GM12878 (cell line): ENCODE data around the gene EIF1. TPM values are rescaled to one million over a fixed set of nuclear protein-coding genes. Genes with fewer than 3 reads are reported as not detected.
A peak's percentile ranks its signal among the peaks of the same experiment; 100 is the strongest.

ENCODE experiments used
- BACH1 ChIP-seq: fragments of 450-650 bp; IDR thresholded peaks from 2 replicates; pipeline ENCODE4 v1.6.1; 2017; ENCODE audit warnings: mild to moderate bottlenecking, borderline replicate concordance
- BMI1 ChIP-seq: fragments of 450-650 bp; IDR thresholded peaks from 2 replicates; pipeline ENCODE4 v1.6.1; 2016; ENCODE audit warnings: mild to moderate bottlenecking, moderate library complexity, borderline replicate concordance
- CEBPZ ChIP-seq: fragments of 150-350 bp; IDR thresholded peaks from 2 replicates; pipeline ENCODE4 v1.6.1; 2016; ENCODE audit warnings: low read depth, low read length
- CHD1 ChIP-seq: IDR thresholded peaks from 2 replicates; pipeline ENCODE4 v1.6.1; 2012; ENCODE audit warnings: low read depth, low read length, improper control_type of control experiment
- CHD4 ChIP-seq: fragments of 200-600 bp; sonication (generic); IDR thresholded peaks from 2 replicates; pipeline ENCODE4 v1.6.1; 2016; ENCODE audit warnings: mild to moderate bottlenecking
- EZH2 ChIP-seq: IDR thresholded peaks from 2 replicates; pipeline ENCODE4 v1.6.1; 2012; ENCODE audit warnings: low read depth, mild to moderate bottlenecking, control low read depth, inconsistent platforms, low read length, borderline replicate concordance; ENCODE audit not compliant: control insufficient read depth
- FOS ChIP-seq: IDR thresholded peaks from 3 replicates; pipeline ENCODE4 v1.6.1; 2011; ENCODE audit warnings: borderline replicate concordance; ENCODE audit not compliant: insufficient read length; ENCODE audit errors: extremely low read depth
- IKZF1 ChIP-seq: fragments of 450-650 bp; conservative IDR thresholded peaks from 2 replicates; pipeline ENCODE4 v1.6.1; 2017; ENCODE audit warnings: antibody characterized with exemption, mild to moderate bottlenecking
- LARP7 ChIP-seq: fragments of 450-650 bp; IDR thresholded peaks from 2 replicates; pipeline ENCODE4 v1.6.1; 2017; ENCODE audit warnings: mild to moderate bottlenecking
- MAX ChIP-seq: IDR thresholded peaks from 2 replicates; pipeline ENCODE4 v1.6.1; 2012; ENCODE audit warnings: low read depth, low read length, improper control_type of control experiment
- MEF2A ChIP-seq: IDR thresholded peaks from 2 replicates; pipeline ENCODE4 v1.6.1; 2011; ENCODE audit warnings: low read depth, mild to moderate bottlenecking, low read length, moderate library complexity; ENCODE audit not compliant: insufficient read depth
- NFYB ChIP-seq: IDR thresholded peaks from 2 replicates; pipeline ENCODE4 v1.6.1; 2011; ENCODE audit warnings: low read depth, mild to moderate bottlenecking, low read length, improper control_type of control experiment, moderate library complexity; ENCODE audit not compliant: insufficient read depth
- POU2F2 ChIP-seq: IDR thresholded peaks from 3 replicates; pipeline ENCODE4 v1.6.1; 2011; ENCODE audit warnings: low read depth, mild to moderate bottlenecking, low read length, borderline replicate concordance
- RB1 ChIP-seq: fragments of 450-650 bp; formaldehyde crosslinking; IDR thresholded peaks from 2 replicates; pipeline ENCODE4 v1.6.1; 2017; ENCODE audit warnings: mild to moderate bottlenecking, borderline replicate concordance
- RCOR1 ChIP-seq: conservative IDR thresholded peaks from 2 replicates; pipeline ENCODE4 v1.6.1; 2012; ENCODE audit warnings: low read depth, low read length, improper control_type of control experiment
- SMARCA5 ChIP-seq: fragments of 450-650 bp; IDR thresholded peaks from 2 replicates; pipeline ENCODE4 v1.6.1; 2017; ENCODE audit warnings: mild to moderate bottlenecking
- TARDBP ChIP-seq: IDR thresholded peaks from 2 replicates; pipeline ENCODE4 v1.6.1; 2016; ENCODE audit warnings: borderline replicate concordance
- WRNIP1 ChIP-seq: IDR thresholded peaks from 2 replicates; pipeline ENCODE4 v1.6.1; 2011; ENCODE audit warnings: low read depth, low read length, improper control_type of control experiment, borderline replicate concordance
- ZNF217 ChIP-seq: fragments of 450-650 bp; IDR thresholded peaks from 2 replicates; pipeline ENCODE4 v1.6.1; 2017; ENCODE audit warnings: antibody characterized with exemption, mild to moderate bottlenecking
- polyA plus RNA-seq, 11 experiments: library from polyadenylated mRNA; depleted of rRNA in 4 of 11; unstranded in 6 of 11; stranded (reverse) in 5 of 11; fragments of >200 nt; fragmentation: Nextera tagmentation in 4 of 11; fragmentation: Illumina TruSeq in 1 of 11; extraction: Ambion mirVana in 4 of 11; extraction: Trizol in 1 of 11; gene quantifications; 1 replicate in 1 of 11; 2 replicates in 10 of 11; pipeline versions ENCODE4 v1.2.1 to v1.2.3, GENCODE V29; 2011 to 2016; ENCODE audit warnings: inconsistent platforms in 2 of 11, missing spikeins in 2 of 11, low read depth in 1 of 11
- total RNA-seq, 4 experiments: library from RNA; depleted of rRNA in 3 of 4; stranded (reverse); fragments of >200 nt in 3 of 4; fragmentation: Illumina TruSeq in 1 of 4; extraction: Trizol in 1 of 4; gene quantifications; 2 replicates each; pipeline versions ENCODE4 v1.2.1 to v1.2.3, GENCODE V29; 2013 to 2021
- TF ChIP-seq, protein P1 (sequence below): fragments of 450-650 bp; IDR thresholded peaks from 2 replicates; pipeline ENCODE4 v1.6.1; 2017; ENCODE audit warnings: mild to moderate bottlenecking, low read depth, inconsistent platforms; ENCODE audit not compliant: poor library complexity, severe bottlenecking
- TF ChIP-seq, protein P2 (sequence below): IDR thresholded peaks from 2 replicates; pipeline ENCODE4 v1.6.1; 2011; ENCODE audit warnings: low read depth, mild to moderate bottlenecking, low read length, moderate library complexity, borderline replicate concordance; ENCODE audit errors: extremely low read depth
- TF ChIP-seq, protein P3 (sequence below): IDR thresholded peaks from 2 replicates; pipeline ENCODE4 v1.6.1; 2011; ENCODE audit warnings: mild to moderate bottlenecking, low read depth, low read length, moderate library complexity; ENCODE audit not compliant: insufficient replicate concordance

The EIF1 gene
- total and polyA plus RNA-seq, 10 of the 15 experiments (the other 5 are each of a cell fraction or from before 2014, with no cell fraction given): 39.4 to 815 (median 480) TPM

DNA sequence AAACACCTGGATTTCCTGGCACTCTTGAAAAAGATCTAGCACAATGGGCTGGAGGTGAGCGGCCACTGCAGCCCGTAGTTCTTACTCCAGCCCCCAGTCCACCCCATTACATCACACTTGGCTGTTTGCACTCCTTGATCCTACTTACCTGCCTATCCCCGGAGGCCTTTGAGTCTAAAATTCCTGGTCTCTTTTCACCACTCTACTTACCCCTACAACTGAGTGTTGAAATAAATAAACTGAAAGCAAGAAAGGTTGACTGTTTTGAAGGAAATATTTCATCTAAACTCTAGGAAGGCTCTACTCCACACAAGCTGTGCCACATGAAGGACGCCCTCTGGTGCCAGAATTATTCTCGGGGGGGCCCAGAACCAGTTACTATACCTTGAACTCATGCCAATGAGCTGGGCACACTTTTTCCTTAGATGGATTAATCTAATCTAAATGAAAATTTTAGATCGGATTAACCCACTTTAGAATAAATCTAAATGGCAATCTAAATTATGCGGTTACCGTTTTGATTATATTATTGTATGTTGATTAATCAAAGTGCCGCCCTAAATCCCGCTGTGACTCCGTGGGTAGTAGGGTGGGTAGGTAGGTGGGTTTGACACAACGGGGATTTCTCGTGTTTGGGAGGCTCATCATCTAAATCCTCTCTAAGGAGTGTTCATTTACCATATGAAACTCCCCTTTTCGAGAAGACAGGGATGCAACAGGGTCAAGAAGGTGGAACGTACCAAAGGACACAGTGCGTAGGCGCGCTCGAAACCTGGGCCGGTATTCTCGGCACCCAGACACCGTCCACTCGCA is 651 bp upstream of the EIF1 start (continued):
- TF ChIP-seq WRNIP1 (no peak), TARDBP (no peak), NFYB (no peak), LARP7 (no peak), CHD4 (no peak), CEBPZ (no peak), EZH2 (no peak), IKZF1 (no peak), ZNF217 (no peak), BMI1 (no peak), MEF2A (no peak), RCOR1 (no peak; the same call in 1 of the 2 replicates), CHD1 (peak; percentile 76; the same call in 1 of the 2 replicates), SMARCA5 (no peak), FOS (no peak), MAX (peak; percentile 39; the same call in 1 of the 2 replicates), POU2F2 (no peak), RB1 (no peak), BACH1 (no peak)
- TF ChIP-seq, protein P1, sequence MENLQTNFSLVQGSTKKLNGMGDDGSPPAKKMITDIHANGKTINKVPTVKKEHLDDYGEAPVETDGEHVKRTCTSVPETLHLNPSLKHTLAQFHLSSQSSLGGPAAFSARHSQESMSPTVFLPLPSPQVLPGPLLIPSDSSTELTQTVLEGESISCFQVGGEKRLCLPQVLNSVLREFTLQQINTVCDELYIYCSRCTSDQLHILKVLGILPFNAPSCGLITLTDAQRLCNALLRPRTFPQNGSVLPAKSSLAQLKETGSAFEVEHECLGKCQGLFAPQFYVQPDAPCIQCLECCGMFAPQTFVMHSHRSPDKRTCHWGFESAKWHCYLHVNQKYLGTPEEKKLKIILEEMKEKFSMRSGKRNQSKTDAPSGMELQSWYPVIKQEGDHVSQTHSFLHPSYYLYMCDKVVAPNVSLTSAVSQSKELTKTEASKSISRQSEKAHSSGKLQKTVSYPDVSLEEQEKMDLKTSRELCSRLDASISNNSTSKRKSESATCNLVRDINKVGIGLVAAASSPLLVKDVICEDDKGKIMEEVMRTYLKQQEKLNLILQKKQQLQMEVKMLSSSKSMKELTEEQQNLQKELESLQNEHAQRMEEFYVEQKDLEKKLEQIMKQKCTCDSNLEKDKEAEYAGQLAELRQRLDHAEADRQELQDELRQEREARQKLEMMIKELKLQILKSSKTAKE: peak; percentile 40
- TF ChIP-seq, protein P2, sequence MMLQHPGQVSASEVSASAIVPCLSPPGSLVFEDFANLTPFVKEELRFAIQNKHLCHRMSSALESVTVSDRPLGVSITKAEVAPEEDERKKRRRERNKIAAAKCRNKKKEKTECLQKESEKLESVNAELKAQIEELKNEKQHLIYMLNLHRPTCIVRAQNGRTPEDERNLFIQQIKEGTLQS: no peak
- TF ChIP-seq, protein P3, sequence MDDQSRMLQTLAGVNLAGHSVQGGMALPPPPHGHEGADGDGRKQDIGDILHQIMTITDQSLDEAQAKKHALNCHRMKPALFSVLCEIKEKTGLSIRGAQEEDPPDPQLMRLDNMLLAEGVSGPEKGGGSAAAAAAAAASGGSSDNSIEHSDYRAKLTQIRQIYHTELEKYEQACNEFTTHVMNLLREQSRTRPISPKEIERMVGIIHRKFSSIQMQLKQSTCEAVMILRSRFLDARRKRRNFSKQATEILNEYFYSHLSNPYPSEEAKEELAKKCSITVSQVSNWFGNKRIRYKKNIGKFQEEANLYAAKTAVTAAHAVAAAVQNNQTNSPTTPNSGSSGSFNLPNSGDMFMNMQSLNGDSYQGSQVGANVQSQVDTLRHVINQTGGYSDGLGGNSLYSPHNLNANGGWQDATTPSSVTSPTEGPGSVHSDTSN: no peak
